ENCODE results near the gene CYP4F8. TPM values are rescaled to one million over a fixed set of nuclear protein-coding genes. Genes with fewer than 3 reads are reported as not detected.
"Not testable (repeated sequence)": the region's sequence is repeated elsewhere in the genome, so short reads cannot be mapped to it uniquely, and the experiment has no call there.

The CYP4F8 gene
- total RNA-seq, 1 donor from 2014 or later = not detected

DNA sequence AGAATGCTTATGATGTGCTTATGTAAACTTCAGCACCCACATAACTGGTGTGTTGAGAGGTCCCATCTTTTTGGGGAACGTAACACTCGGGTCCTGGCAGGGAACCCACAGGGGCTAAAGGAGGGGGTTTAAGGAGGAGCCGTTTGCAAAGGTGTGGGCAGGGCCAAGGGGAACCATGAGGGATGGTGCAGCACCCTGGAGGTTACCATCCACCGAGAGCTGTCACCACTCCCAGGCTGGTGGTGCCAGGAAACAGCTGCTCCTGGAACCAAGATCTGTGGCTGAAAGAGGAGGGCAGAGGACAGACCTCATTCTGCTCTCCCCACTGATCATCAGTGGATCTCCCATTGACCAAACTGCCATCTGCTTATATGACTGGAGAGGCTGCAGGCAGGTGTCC is 23.2 kb upstream of the CYP4F8 start:
- Histone ChIP-seq H3K27me3 (ENCODE audit: control insufficient read depth, insufficient read depth, low read length) (no peaks in the 10 kb centered on the region), H3K4me3 (ENCODE audit: low read depth, low read length) (no peak overlapping the region), H3K36me3 (ENCODE audit: control insufficient read depth, insufficient read depth, low read length) (no peaks in the 10 kb centered on the region)
- no peak for DNase-seq (ENCODE audit: low read depth)
- TF ChIP-seq, protein P1, sequence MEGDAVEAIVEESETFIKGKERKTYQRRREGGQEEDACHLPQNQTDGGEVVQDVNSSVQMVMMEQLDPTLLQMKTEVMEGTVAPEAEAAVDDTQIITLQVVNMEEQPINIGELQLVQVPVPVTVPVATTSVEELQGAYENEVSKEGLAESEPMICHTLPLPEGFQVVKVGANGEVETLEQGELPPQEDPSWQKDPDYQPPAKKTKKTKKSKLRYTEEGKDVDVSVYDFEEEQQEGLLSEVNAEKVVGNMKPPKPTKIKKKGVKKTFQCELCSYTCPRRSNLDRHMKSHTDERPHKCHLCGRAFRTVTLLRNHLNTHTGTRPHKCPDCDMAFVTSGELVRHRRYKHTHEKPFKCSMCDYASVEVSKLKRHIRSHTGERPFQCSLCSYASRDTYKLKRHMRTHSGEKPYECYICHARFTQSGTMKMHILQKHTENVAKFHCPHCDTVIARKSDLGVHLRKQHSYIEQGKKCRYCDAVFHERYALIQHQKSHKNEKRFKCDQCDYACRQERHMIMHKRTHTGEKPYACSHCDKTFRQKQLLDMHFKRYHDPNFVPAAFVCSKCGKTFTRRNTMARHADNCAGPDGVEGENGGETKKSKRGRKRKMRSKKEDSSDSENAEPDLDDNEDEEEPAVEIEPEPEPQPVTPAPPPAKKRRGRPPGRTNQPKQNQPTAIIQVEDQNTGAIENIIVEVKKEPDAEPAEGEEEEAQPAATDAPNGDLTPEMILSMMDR (IDR thresholded peaks at IDR 0.05; ENCODE audit: insufficient read depth, low read length, poor library complexity, severe bottlenecking) = no peak

DNA sequence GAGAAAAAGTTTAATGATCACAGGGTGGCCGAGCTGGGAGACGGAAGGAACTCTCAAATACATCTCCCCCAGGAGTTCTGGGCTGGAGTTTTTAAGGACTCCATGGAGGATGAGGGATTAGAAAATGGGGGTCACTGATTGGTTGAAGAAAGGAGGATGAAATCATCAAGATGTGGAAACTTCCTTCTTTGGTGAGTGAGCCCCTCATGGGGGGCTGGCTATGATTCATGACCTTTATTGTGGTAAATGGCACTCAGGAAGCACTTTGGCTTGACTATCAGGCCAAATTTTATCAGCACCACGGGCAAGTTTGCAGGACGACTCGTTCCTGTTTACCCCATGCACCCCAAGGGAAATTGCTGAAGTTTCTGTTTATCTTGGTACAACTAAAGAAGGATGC is 22.5 kb upstream of the CYP4F8 start:
- not testable (repeated sequence) for H3K36me3 ChIP-seq (ENCODE audit: control insufficient read depth, insufficient read depth, low read length); DNase-seq (ENCODE audit: low read depth); H3K4me3 ChIP-seq (ENCODE audit: low read depth, low read length)

DNA sequence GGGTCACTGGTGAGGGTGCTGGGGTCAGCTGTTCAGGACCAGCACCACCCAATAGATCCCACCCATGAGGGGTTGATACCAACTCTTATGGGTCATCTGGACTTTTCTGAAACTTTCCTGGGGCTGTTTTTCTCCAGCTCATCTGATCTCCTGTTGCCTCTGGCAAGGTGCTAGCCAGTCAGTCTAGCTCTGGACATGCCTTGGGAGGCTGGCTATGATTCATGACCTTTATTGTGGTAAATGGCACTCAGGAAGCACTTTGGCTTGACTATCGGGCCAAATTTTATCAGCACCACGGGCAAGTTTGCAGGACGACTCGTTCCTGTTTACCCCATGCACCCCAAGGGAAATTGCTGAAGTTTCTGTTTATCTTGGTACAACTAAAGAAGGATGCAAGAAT is 21.3 kb upstream of the CYP4F8 start:
- not testable (repeated sequence) for DNase-seq (ENCODE audit: low read depth); H3K27me3 ChIP-seq (ENCODE audit: control insufficient read depth, insufficient read depth, low read length)

More for the DNA sequence above, 22.5 kb upstream of the CYP4F8 start:
- H3K27me3 ChIP-seq (ENCODE audit: control insufficient read depth, insufficient read depth, low read length) = not testable (repeated sequence)

DNA sequence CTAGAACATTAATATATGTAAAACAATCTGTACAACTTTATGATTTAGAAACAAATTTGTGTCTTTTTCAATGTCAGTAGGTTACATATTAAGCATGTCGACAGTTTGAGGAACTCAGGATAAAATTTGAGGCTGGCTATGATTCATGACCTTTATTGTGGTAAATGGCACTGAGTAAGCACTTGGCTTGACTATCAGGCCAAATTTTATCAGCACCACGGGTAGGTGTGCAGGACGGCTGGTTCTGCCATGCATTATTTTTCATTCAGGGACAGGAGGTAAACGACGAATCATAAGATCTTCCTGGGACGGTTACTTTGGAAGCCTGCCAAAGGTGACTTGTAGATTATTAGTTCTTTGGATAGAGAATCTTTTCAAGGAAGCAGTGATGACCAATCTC is 19.9 kb upstream of the CYP4F8 start:
- H3K27me3 ChIP-seq (ENCODE audit: control insufficient read depth, insufficient read depth, low read length) = no peaks in the 10 kb centered on the region
- TF ChIP-seq, protein P1 (IDR thresholded peaks at IDR 0.05; ENCODE audit: insufficient read depth, low read length, poor library complexity, severe bottlenecking) = no peak
- no peaks in the 10 kb centered on the region for H3K36me3 ChIP-seq (ENCODE audit: control insufficient read depth, insufficient read depth, low read length)
- no peak overlapping the region for H3K4me3 ChIP-seq (ENCODE audit: low read depth, low read length)
- no peak for DNase-seq (ENCODE audit: low read depth)

More for the DNA sequence above, 21.3 kb upstream of the CYP4F8 start:
- H3K4me3 ChIP-seq (ENCODE audit: low read depth, low read length); H3K36me3 ChIP-seq (ENCODE audit: control insufficient read depth, insufficient read depth, low read length): not testable (repeated sequence)

DNA sequence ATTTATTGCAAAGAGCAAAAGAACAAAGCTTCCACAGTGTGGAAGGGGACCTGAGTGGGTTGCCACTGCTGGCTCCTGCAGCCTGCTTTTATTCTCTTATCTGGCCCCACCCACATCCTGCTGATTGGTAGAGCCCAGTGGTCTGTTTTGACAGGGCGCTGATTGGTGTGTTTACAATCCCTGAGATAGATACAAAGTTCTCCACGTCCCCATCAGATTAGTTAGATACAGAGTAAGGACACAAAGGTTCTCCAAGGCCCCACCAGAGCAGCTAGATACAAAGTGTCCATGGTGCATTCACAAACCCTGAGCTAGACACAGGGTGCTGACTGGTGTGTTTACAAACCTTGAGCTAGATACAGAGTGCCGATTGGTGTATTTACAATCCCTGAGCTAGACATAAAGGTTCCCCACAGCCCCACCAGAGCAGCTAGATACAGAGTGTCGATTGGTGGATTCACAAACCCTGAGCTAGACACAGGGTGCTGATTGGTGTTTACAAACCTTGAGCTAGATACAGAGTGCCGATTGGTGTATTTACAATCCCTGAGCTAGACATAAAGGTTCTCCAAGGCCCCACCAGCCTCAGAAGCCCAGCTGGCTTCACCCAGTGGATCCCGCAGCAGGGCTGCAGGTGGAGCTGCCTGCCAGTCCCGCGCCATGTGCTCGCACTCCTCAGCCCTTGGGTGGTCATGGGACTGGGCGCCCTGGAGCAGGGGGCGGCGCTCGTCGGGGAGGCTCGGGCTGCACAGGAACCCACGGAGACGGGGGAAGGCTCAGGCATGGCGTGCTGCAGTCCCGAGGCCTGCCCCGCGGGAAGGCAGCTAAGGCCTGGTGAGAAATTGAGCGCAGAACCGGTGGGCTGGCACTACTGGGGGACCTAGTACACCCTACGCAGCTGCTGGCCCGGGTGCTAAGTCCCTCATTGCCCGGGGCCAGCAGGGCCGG is 6.8 kb upstream of the CYP4F8 start:
- not testable (repeated sequence) for H3K36me3 ChIP-seq (ENCODE audit: control insufficient read depth, insufficient read depth, low read length); H3K4me3 ChIP-seq (ENCODE audit: low read depth, low read length); DNase-seq (ENCODE audit: low read depth); H3K27me3 ChIP-seq (ENCODE audit: control insufficient read depth, insufficient read depth, low read length)

DNA sequence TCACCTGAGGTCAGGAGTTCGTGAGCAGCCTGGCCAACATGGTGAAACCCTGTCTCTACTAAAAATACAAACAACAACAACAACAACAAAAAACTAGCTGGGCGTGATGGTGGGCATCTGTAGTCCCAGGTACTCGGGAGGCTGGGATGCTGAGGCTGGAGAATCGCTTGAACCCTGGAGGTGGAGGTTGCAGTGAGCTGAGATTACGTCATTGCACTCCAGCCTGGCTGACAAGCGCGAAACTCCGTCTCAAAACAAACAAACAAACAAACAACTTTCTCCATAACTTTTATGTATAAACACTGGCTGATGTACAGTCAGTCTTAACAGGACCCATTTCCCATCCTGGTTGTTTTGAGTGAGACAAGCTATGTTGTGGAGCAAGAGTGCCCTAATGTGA is 5.8 kb upstream of the CYP4F8 start:
- Histone ChIP-seq H3K27me3 (ENCODE audit: control insufficient read depth, insufficient read depth, low read length) (no peaks in the 10 kb centered on the region), H3K4me3 (ENCODE audit: low read depth, low read length) (no peak overlapping the region)
- TF ChIP-seq, protein P1 (IDR thresholded peaks at IDR 0.05; ENCODE audit: insufficient read depth, low read length, poor library complexity, severe bottlenecking) = no peak

DNA sequence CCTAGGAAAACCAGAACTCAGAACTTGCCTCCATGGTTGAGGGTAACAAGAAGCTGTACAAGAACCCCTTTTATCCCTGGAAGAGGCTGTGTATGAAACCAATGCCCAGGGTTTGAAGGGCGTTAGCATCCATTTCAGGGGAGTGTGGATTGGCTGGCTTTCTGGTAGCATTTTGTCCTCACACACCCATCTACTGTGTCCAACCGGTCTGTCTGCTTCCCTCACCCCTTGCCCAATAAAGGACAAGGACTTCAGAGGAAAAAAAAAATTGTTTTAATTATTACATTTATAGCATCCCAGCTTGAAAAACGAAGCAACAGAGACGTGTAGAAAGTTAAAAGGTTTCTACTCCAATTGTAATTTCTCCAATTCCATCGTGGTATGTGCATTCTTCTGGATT is 2.7 kb upstream of the CYP4F8 start:
- Histone ChIP-seq H3K36me3 (ENCODE audit: control insufficient read depth, insufficient read depth, low read length) (no peaks in the 10 kb centered on the region), H3K27me3 (ENCODE audit: control insufficient read depth, insufficient read depth, low read length) (no peaks in the 10 kb centered on the region), H3K4me3 (ENCODE audit: low read depth, low read length) (no peak overlapping the region)
- TF ChIP-seq, protein P1 (IDR thresholded peaks at IDR 0.05; ENCODE audit: insufficient read depth, low read length, poor library complexity, severe bottlenecking) = no peak
- no peak for DNase-seq (ENCODE audit: low read depth)

More for the DNA sequence above, 5.8 kb upstream of the CYP4F8 start:
- no peak for DNase-seq (ENCODE audit: low read depth)
- no peaks in the 10 kb centered on the region for H3K36me3 ChIP-seq (ENCODE audit: control insufficient read depth, insufficient read depth, low read length)

All from kidney epithelial cell (primary cell).